HepG2 (cell line): ENCODE results near the gene DNAAF3. TPM values are rescaled to one million over a fixed set of nuclear protein-coding genes. Genes with fewer than 3 reads are reported as not detected.

ENCODE experiments used
- ARID3A ChIP-seq: IDR thresholded peaks from 2 replicates; pipeline ENCODE4 v1.6.1; 2012; ENCODE audit warnings: low read depth, low read length, improper control_type of control experiment
- CCAR2 ChIP-seq: fragments of 200-400 bp; formaldehyde crosslinking; optimal IDR thresholded peaks from 2 replicates; pipeline ENCODE3; 2018; ENCODE audit warnings: low read depth, mild to moderate bottlenecking, low read length, moderate library complexity
- IKZF4 ChIP-seq: sonication (generic); formaldehyde crosslinking; IDR thresholded peaks from 2 replicates; pipeline ENCODE4 v1.5.1; 2020; ENCODE audit warnings: borderline replicate concordance, mild to moderate bottlenecking, low read depth, missing genetic modification reagents; ENCODE audit errors: not compliant biosample characterization
- KDM3A ChIP-seq: IDR thresholded peaks from 2 replicates; pipeline ENCODE4 v1.6.1; 2018; ENCODE audit warnings: low read depth, missing compliant biosample characterization
- MEIS1 ChIP-seq: sonication (generic); formaldehyde crosslinking; IDR thresholded peaks from 2 replicates; pipeline ENCODE4 v1.9.0; 2021; ENCODE audit warnings: mild to moderate bottlenecking, missing genetic modification reagents, moderate library complexity, borderline replicate concordance
- MTF2 ChIP-seq: sonication (generic); formaldehyde crosslinking; IDR thresholded peaks from 2 replicates; pipeline ENCODE4 v1.5.0; 2020; ENCODE audit warnings: missing genetic modification reagents, borderline replicate concordance
- MXD4 ChIP-seq: IDR thresholded peaks from 2 replicates; pipeline ENCODE4 v1.6.1; 2016; ENCODE audit warnings: mild to moderate bottlenecking, missing biosample characterization, missing genetic modification reagents
- NFIB ChIP-seq: sonication (generic); formaldehyde crosslinking; IDR thresholded peaks from 2 replicates; pipeline ENCODE4 v1.9.0; 2021; ENCODE audit warnings: missing genetic modification reagents, mild to moderate bottlenecking, borderline replicate concordance
- PAF1 ChIP-seq: IDR thresholded peaks from 2 replicates; pipeline ENCODE4 v1.6.1; 2016; ENCODE audit warnings: missing genetic modification reagents, missing compliant biosample characterization
- POLR2A ChIP-seq, 2 experiments: IDR thresholded peaks; 2 replicates each; pipeline ENCODE4 v1.6.1; 2011; ENCODE audit warnings: low read depth in 2 of 2, low read length in 2 of 2, mild to moderate bottlenecking in 1 of 2, moderate library complexity in 1 of 2; ENCODE audit not compliant: insufficient read depth in 1 of 2
- SIN3A ChIP-seq: IDR thresholded peaks from 2 replicates; pipeline ENCODE4 v1.6.1; 2011; ENCODE audit warnings: low read depth, mild to moderate bottlenecking, control low read depth, low read length, borderline replicate concordance
- TEF ChIP-seq: sonication (generic); formaldehyde crosslinking; IDR thresholded peaks from 2 replicates; pipeline ENCODE4 v1.5.0; 2020; ENCODE audit warnings: missing genetic modification reagents
- TGIF2 ChIP-seq: IDR thresholded peaks from 2 replicates; pipeline ENCODE4 v1.6.1; 2016; ENCODE audit warnings: control low read depth, missing compliant biosample characterization
- ZNF235 ChIP-seq: sonication (generic); formaldehyde crosslinking; IDR thresholded peaks from 2 replicates; pipeline ENCODE4 v1.8.1; 2023; ENCODE audit warnings: mild to moderate bottlenecking, missing genetic modification reagents, borderline replicate concordance
- ZNF414 ChIP-seq: sonication (generic); formaldehyde crosslinking; IDR thresholded peaks from 2 replicates; pipeline ENCODE4 v1.5.0; 2020; ENCODE audit warnings: missing genetic modification reagents
- ZNF546 ChIP-seq: sonication (generic); formaldehyde crosslinking; conservative IDR thresholded peaks from 2 replicates; pipeline ENCODE4 v1.8.1; 2023; ENCODE audit warnings: mild to moderate bottlenecking, missing genetic modification reagents
- ZNF570 ChIP-seq: sonication (generic); formaldehyde crosslinking; IDR thresholded peaks from 2 replicates; pipeline ENCODE4 v1.4.0; 2020; ENCODE audit warnings: mild to moderate bottlenecking, missing genetic modification reagents, borderline replicate concordance
- polyA plus RNA-seq, 8 experiments: library from polyadenylated mRNA; depleted of rRNA in 3 of 8; stranded (reverse) in 7 of 8; unstranded in 1 of 8; fragments of >200 nt; fragmentation: Illumina TruSeq in 4 of 8; extraction: Trizol in 4 of 8; gene quantifications; 2 replicates each; pipeline versions ENCODE4 v1.2.1 to v1.2.3, GENCODE V29; 2011 to 2016; ENCODE audit warnings: low read depth in 4 of 8, missing spikeins in 1 of 8, mixed read lengths in 1 of 8; ENCODE audit not compliant: insufficient read depth in 1 of 8
- total RNA-seq, 5 experiments: library from RNA; depleted of rRNA; stranded (reverse); fragments of >200 nt; fragmentation: Illumina TruSeq; extraction: Trizol; gene quantifications; 2 replicates each; pipeline ENCODE4 v1.2.3, GENCODE V29; 2016; ENCODE audit warnings: low read depth in 1 of 5
- TF ChIP-seq, protein P1 (sequence below): sonication (generic); formaldehyde crosslinking; IDR thresholded peaks from 2 replicates; pipeline ENCODE4 v1.4.0; 2020; ENCODE audit warnings: missing genetic modification reagents
- TF ChIP-seq, protein P2 (sequence below): IDR thresholded peaks from 2 replicates; pipeline ENCODE4 v1.6.1; 2016

DNAAF3 gene
- total and polyA plus RNA-seq, 2 of the 13 experiments (the other 11 are each of a cell fraction or from before 2014, with no cell fraction given), result 0.30 to 0.40 TPM

GRCh38 chr19:55179606-55180484 lies 13.4 kb upstream of the DNAAF3 start, which contains the start of gene SYT5 (continued):
- TF ChIP-seq, protein P1, sequence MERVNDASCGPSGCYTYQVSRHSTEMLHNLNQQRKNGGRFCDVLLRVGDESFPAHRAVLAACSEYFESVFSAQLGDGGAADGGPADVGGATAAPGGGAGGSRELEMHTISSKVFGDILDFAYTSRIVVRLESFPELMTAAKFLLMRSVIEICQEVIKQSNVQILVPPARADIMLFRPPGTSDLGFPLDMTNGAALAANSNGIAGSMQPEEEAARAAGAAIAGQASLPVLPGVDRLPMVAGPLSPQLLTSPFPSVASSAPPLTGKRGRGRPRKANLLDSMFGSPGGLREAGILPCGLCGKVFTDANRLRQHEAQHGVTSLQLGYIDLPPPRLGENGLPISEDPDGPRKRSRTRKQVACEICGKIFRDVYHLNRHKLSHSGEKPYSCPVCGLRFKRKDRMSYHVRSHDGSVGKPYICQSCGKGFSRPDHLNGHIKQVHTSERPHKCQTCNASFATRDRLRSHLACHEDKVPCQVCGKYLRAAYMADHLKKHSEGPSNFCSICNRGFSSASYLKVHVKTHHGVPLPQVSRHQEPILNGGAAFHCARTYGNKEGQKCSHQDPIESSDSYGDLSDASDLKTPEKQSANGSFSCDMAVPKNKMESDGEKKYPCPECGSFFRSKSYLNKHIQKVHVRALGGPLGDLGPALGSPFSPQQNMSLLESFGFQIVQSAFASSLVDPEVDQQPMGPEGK (CRISPR knock-in tag), result peak; percentile 34; the same call in 1 of the 2 replicates
- TF ChIP-seq IKZF4 (CRISPR knock-in tag) (no peak), TEF (CRISPR knock-in tag) (peak; percentile 52; the same call in 1 of the 2 replicates), TGIF2 (CRISPR knock-in tag) (peak; percentile 61; the same call in 1 of the 2 replicates), ZNF235 (no peak), ARID3A (no peak), ZNF546 (CRISPR knock-in tag) (no peak), NFIB (CRISPR knock-in tag) (no peak), ZNF570 (CRISPR knock-in tag) (no peak), CCAR2 (no peak), SIN3A (peak; percentile 80; the same call in 1 of the 2 replicates), MXD4 (CRISPR knock-in tag) (peak; percentile 90; the same call in 1 of the 2 replicates), ZNF414 (CRISPR knock-in tag) (peak; percentile 73; the same call in 1 of the 2 replicates), PAF1 (CRISPR knock-in tag) (peak; percentile 61; the same call in 1 of the 2 replicates), MEIS1 (no peak), KDM3A (CRISPR knock-in tag) (no peak), POLR2A (IDR thresholded peaks at IDR 0.05; ENCODE audit: insufficient read depth in 1 of 2, low read depth in 2 of 2, low read length in 2 of 2) (peak in 1 of 2 experiments; percentile 16; a peak in 1 of 4 replicates), MTF2 (CRISPR knock-in tag) (no peak)
- TF ChIP-seq, protein P2, sequence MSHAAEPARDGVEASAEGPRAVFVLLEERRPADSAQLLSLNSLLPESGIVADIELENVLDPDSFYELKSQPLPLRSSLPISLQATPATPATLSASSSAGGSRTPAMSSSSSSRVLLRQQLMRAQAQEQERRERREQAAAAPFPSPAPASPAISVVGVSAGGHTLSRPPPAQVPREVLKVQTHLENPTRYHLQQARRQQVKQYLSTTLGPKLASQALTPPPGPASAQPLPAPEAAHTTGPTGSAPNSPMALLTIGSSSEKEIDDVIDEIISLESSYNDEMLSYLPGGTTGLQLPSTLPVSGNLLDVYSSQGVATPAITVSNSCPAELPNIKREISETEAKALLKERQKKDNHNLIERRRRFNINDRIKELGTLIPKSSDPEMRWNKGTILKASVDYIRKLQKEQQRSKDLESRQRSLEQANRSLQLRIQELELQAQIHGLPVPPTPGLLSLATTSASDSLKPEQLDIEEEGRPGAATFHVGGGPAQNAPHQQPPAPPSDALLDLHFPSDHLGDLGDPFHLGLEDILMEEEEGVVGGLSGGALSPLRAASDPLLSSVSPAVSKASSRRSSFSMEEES (CRISPR knock-in tag), result peak; percentile 61; the same call in 1 of the 2 replicates
